Mucosa of rectum (tissue), 2 donors: ENCODE data around the gene RHBDL3.

Source experiments
- H3K27ac ChIP-seq, 2 donors: one replicate each; pipeline ENCODE4 v1.7.0; 2013; ENCODE audit warnings: inconsistent platforms in 2 of 2, low read depth in 2 of 2, low read length in 2 of 2
- H3K27me3 ChIP-seq, 2 donors: one replicate each; pipeline ENCODE4 v1.7.0; 2013; ENCODE audit warnings: low read length in 2 of 2; ENCODE audit not compliant: control insufficient read depth in 2 of 2, insufficient read depth in 2 of 2
- H3K36me3 ChIP-seq, 2 donors: one replicate each; pipeline ENCODE4 v1.7.0; 2013; ENCODE audit warnings: low read length in 2 of 2; ENCODE audit not compliant: control insufficient read depth in 2 of 2, insufficient read depth in 2 of 2
- H3K4me1 ChIP-seq, 2 donors: one replicate each; pipeline ENCODE4 v1.7.0; 2013; ENCODE audit warnings: low read length in 2 of 2, mild to moderate bottlenecking in 1 of 2; ENCODE audit not compliant: control insufficient read depth in 2 of 2, insufficient read depth in 2 of 2
- H3K4me3 ChIP-seq, 2 donors: one replicate each; pipeline ENCODE4 v1.7.0; 2013; ENCODE audit warnings: low read length in 2 of 2
- H3K9ac ChIP-seq, 2 donors: one replicate each; pipeline ENCODE4 v1.7.0; 2013; ENCODE audit warnings: low read length in 2 of 2, low read depth in 1 of 2, mild to moderate bottlenecking in 1 of 2
- H3K9me3 ChIP-seq, 2 donors: one replicate each; pipeline ENCODE4 v1.7.0; 2013; ENCODE audit warnings: low read length in 2 of 2; ENCODE audit not compliant: control insufficient read depth in 2 of 2
- donor health status: healthy.
- donor health status: Normal muscosa, but diverticular disease.

The RHBDL3 gene

GRCh38 chr17:32276171-32276601, 10.6 kb downstream of the RHBDL3 start:
- Histone ChIP-seq H3K9ac (no peak overlapping the region), H3K4me3 (no peak overlapping the region), H3K9me3 (no peaks in the 10 kb centered on the region), H3K36me3 (no peaks in the 10 kb centered on the region), H3K27ac (no peak overlapping the region), H3K27me3 (peaks cover 6 to 12% of the 10 kb centered on the region in 2 donors), H3K4me1 (no peaks in the 10 kb centered on the region)

DNA sequence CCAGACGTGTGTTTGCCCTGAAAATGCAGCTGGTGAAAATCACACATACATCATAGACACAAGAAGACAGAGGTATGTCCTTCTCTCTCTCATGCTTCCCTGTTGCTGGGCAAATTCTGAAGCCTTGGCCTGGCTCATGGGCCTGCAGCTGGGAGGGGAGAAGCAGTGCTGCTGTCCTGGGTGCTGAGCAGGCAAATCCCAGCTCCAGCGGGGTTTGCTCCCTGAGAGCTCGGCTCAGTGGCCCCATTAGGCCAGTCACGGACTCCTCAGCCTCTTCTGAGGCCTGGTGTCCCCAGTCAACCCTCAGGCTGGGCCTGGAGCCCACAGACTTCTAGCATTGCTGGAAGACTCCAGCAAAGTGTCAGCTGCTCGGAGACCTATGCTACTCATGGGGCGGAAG, 11.7 kb downstream of the RHBDL3 start:
- no peak overlapping the region for H3K4me3 ChIP-seq
- H3K9ac ChIP-seq = no peak overlapping the region
- H3K27ac ChIP-seq = no peak overlapping the region
- H3K27me3 ChIP-seq = peaks cover 5 to 6% of the 10 kb centered on the region in 2 donors
- no peaks in the 10 kb centered on the region for H3K36me3 ChIP-seq
- no peaks in the 10 kb centered on the region for H3K9me3 ChIP-seq
- H3K4me1 ChIP-seq = no peaks in the 10 kb centered on the region

GRCh38 chr17:32278815-32279214, 13.2 kb downstream of the RHBDL3 start:
- Histone ChIP-seq H3K4me1 (no peaks in the 10 kb centered on the region), H3K27me3 (peaks cover 0 to 6% of the 10 kb centered on the region in 2 donors), H3K36me3 (no peaks in the 10 kb centered on the region), H3K27ac (no peak overlapping the region), H3K9ac (no peak overlapping the region), H3K4me3 (no peak overlapping the region), H3K9me3 (no peaks in the 10 kb centered on the region)

GRCh38 chr17:32279891-32280716, 14.5 kb downstream of the RHBDL3 start:
- H3K4me1 ChIP-seq = no peaks in the 10 kb centered on the region
- no peaks in the 10 kb centered on the region for H3K27me3 ChIP-seq
- H3K9me3 ChIP-seq = no peaks in the 10 kb centered on the region
- no peak overlapping the region for H3K9ac ChIP-seq
- no peaks in the 10 kb centered on the region for H3K36me3 ChIP-seq
- H3K4me3 ChIP-seq = no peak overlapping the region
- H3K27ac ChIP-seq = no peak overlapping the region

DNA sequence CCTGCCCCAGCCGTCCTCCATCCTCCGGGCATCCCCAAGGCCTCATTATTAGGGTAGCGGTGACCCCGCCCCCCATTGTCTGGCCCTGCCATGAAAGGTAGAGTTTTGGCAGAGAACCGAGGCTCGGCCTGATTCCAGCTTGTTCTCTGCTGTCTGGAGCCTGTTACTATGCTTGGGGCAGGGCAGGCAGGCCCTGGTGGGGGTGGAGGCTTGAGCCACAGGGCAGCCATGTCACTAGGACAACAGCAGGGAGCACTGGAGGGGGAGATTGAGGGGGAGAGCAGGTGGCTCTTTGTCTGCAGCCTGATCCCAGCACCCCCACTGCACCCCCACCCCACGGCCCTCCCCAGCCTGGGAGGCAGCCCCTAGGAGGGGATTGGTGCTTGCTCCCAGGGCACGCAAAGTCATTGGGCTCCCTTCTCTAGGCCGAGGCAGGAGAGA, 15.4 kb downstream of the RHBDL3 start:
- Histone ChIP-seq H3K9me3 (no peaks in the 10 kb centered on the region), H3K9ac (no peak overlapping the region), H3K27me3 (no peaks in the 10 kb centered on the region), H3K36me3 (no peaks in the 10 kb centered on the region), H3K4me1 (no peaks in the 10 kb centered on the region), H3K4me3 (no peak overlapping the region), H3K27ac (no peak overlapping the region)

DNA sequence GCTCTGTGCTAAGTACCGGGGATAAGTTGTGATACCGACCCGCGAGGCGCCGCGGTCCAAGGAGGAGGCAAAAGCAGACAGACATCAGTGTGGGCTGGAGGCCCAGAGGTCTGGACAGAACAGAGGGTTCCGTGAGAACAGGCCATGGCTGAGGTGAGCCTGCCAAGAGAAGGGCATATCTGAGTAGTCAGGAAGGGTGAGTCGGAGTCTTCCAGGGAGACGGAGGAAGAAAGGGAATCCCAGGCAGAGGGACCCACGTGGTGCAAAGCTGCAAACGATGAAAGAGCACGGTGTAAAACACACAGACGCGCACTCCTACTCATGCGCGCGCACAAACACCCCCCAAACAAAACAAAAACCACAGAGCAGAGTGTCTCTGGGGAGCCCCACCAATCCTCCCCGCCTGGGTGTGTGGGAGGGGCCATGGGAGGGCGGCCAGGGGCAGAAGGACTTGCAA, 18.1 kb downstream of the RHBDL3 start:
- Histone ChIP-seq H3K9me3 (no peaks in the 10 kb centered on the region), H3K9ac (no peak overlapping the region), H3K27ac (no peak overlapping the region), H3K4me1 (no peaks in the 10 kb centered on the region), H3K4me3 (no peak overlapping the region), H3K27me3 (no peaks in the 10 kb centered on the region), H3K36me3 (no peaks in the 10 kb centered on the region)

DNA sequence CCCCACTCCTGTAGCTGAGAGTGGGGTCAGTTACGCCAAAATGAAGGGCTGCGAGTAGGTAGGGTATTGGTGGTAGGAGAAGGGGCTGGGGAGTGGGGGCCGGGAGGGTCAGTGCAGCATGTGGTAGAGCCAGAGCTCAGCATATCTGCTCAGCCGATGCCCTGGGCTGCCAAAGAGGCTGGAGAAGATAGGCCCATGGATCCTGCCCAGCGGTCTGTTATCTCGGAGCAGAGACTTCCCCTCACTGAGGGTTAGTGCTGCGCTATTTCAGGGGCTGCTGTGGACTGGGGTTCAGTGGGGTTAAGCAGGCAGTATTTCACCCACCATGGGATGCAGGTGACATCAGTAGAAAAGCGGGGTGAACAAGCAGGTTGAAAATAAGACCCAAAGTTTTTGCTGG, 19.7 kb downstream of the RHBDL3 start:
- Histone ChIP-seq H3K36me3 (no peaks in the 10 kb centered on the region), H3K9ac (no peak overlapping the region), H3K27ac (no peak overlapping the region), H3K9me3 (no peaks in the 10 kb centered on the region), H3K4me1 (no peaks in the 10 kb centered on the region), H3K27me3 (no peaks in the 10 kb centered on the region), H3K4me3 (no peak overlapping the region)

DNA sequence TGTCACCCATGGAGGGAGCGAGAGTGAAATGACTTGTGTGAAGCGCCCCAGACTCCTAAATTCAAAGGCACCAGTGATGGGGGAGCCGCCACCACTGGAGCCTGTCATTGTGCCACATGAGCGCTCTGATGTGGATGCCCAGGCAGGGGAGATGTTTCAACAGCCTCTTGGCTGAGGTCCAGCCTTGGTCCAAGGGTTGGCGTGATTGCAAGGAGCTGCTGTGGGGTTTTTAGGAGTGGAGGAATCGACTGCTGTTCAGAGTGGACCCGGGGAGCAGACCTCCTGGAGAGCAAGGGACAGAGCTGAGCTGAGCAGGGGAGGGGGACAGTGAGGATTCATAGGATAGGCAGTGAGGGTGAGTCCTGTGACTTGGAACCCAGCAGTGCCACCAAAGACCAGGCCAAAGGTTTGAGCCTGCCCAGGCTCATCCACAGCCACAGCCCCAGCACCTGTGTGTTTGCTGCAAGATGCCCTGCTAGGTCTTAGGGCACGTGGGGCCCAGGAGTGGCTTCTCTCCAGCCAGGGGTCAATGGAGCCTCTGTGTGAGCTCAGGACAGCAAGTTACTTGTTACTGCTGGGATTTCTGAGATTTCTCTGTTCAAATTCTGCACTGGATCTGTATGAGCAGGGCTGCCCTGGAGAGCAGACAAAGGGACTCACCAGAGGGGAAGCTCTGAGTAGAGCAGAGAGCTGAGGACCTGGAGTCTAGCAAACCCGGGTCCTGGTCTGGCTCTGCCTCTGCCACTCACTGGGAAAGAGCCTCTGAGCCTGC, 20.3 kb downstream of the RHBDL3 start:
- H3K27me3 ChIP-seq = no peaks in the 10 kb centered on the region
- no peak overlapping the region for H3K9ac ChIP-seq
- no peaks in the 10 kb centered on the region for H3K36me3 ChIP-seq
- H3K4me1 ChIP-seq = no peaks in the 10 kb centered on the region
- H3K4me3 ChIP-seq = no peak overlapping the region
- no peaks in the 10 kb centered on the region for H3K9me3 ChIP-seq
- no peak overlapping the region for H3K27ac ChIP-seq

- Histone ChIP-seq H3K9ac (no peak overlapping the region), H3K27ac (no peak overlapping the region), H3K4me3 (no peak overlapping the region), H3K9me3 (no peaks in the 10 kb centered on the region), H3K27me3 (no peaks in the 10 kb centered on the region), H3K4me1 (no peaks in the 10 kb centered on the region), H3K36me3 (no peaks in the 10 kb centered on the region)
Measured at GRCh38 chr17:32286518-32286900, 20.9 kb downstream of the RHBDL3 start.

DNA sequence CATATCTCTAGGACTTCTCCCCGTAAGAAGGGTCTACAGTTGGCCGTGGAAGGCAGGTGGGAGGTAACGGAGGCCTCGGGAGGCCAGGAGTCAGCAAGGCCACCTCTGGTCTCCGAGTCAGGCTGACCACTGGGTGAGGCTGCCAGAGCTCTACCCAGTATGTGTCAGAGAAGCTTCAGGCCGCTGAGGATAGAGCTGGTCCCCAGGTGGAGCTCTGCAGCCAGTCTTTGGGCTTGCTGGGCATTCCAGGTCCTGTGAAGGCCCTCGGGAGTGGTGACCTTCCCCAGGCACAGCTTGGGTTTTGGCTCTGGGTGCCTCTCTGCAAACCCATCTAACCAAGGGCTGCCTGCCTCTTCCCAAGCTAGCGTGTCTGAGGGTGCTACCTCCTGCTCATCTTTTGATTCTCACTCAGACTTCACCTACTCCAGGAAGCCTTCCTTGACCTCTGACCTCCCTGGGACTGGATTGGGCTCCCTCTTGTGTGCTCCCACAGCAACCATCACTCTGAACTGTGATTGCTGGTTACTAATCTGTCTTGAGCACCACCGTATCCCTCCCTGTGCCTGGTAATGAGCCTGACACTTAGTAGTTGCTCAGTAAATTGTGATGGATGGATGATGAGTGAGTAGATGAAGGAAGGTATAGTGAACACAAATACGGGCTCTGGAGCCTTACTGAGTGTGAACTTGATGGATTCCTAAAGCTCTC, 22.3 kb downstream of the RHBDL3 start:
- Histone ChIP-seq H3K4me1 (no peaks in the 10 kb centered on the region), H3K9ac (no peak overlapping the region)

More for the DNA sequence above, 22.3 kb downstream of the RHBDL3 start:
- H3K4me3 ChIP-seq = no peak overlapping the region
- no peaks in the 10 kb centered on the region for H3K9me3 ChIP-seq
- no peaks in the 10 kb centered on the region for H3K27me3 ChIP-seq
- no peak overlapping the region for H3K27ac ChIP-seq
- no peaks in the 10 kb centered on the region for H3K36me3 ChIP-seq
